H1 (cell line): Measurements from ENCODE around the gene CRK. TPM values are rescaled to one million over a fixed set of nuclear protein-coding genes. Genes with fewer than 3 reads are reported as not detected.

Experiments
- CTCF ChIA-PET: fragments of 300-600 bp; sonication (Branson Sonifier 250); formaldehyde crosslinking; loops from one replicate; lab custom pipeline; 2021; ENCODE audit not compliant: partially characterized antibody; lab: Charles Lee
- POLR2A ChIA-PET: fragments of 300-600 bp; sonication (Branson Sonifier 250); formaldehyde crosslinking; loops from one replicate; lab custom pipeline; 2021; ENCODE audit warnings: inconsistent platforms; ENCODE audit not compliant: partially characterized antibody; lab: Charles Lee
- DNase-seq, 2 experiments: peaks; one replicate each; pipeline versions ENCODE4 v3.0.0 to v3.0.0-alpha.2; 2010 to 2022; ENCODE audit warnings: low spot score in 2 of 2, low read depth in 1 of 2, mixed read lengths in 1 of 2
- FAIRE-seq: peaks from 2 replicates; lab custom pipeline; 2011; peaks lifted over from hg19 to GRCh38; lab: Jason Lieb, UNC
- H2AFZ ChIP-seq: 2 replicates; pipeline ENCODE4 v1.8.1; 2012; ENCODE audit warnings: low read length, inconsistent platforms
- H2AK5ac ChIP-seq: 2 replicates; pipeline ENCODE4 v1.6.1; 2013; ENCODE audit warnings: low read depth, low read length
- H2BK120ac ChIP-seq: replicated peaks from 2 replicates; pipeline ENCODE3; 2013; ENCODE audit warnings: low read depth, low read length, inconsistent platforms
- H2BK12ac ChIP-seq: 2 replicates; pipeline ENCODE4 v1.6.1; 2013; ENCODE audit warnings: low read depth, low read length
- H2BK15ac ChIP-seq: 2 replicates; pipeline ENCODE4 v1.6.1; 2013; ENCODE audit warnings: low read length
- H2BK20ac ChIP-seq: 2 replicates; pipeline ENCODE4 v1.6.1; 2013; ENCODE audit warnings: low read length
- H2BK5ac ChIP-seq: 2 replicates; pipeline ENCODE4 v1.6.1; 2013; ENCODE audit warnings: low read depth, low read length
- H3K14ac ChIP-seq: 2 replicates; pipeline ENCODE4 v1.6.1; 2013; ENCODE audit warnings: inconsistent platforms; ENCODE audit not compliant: insufficient read length
- H3K18ac ChIP-seq: 2 replicates; pipeline ENCODE4 v1.6.1; 2013; ENCODE audit warnings: low read length; ENCODE audit errors: extremely low read depth
- H3K23ac ChIP-seq: 2 replicates; pipeline ENCODE4 v1.6.1; 2013; ENCODE audit warnings: inconsistent platforms; ENCODE audit not compliant: insufficient read length
- H3K23me2 ChIP-seq: 2 replicates; pipeline ENCODE4 v1.6.1; 2013; ENCODE audit warnings: low read depth, low read length
- H3K27ac ChIP-seq: 2 replicates; pipeline ENCODE4 v1.6.1; 2011; ENCODE audit warnings: low read depth, low read length, inconsistent platforms
- H3K27me3 ChIP-seq, 4 experiments: replicated peaks in 1 of 4; 1 replicate in 1 of 4; 2 replicates in 3 of 4; pipeline versions ENCODE4 v1.6.1 to v1.8.1; 2011 to 2013; ENCODE audit warnings: low read length in 3 of 4, mild to moderate bottlenecking in 3 of 4, inconsistent platforms in 2 of 4, mixed read lengths in 2 of 4, moderate library complexity in 1 of 4; ENCODE audit not compliant: control insufficient read depth in 3 of 4, insufficient read depth in 3 of 4; ENCODE audit errors: extremely low read depth in 1 of 4
- H3K36me3 ChIP-seq, 4 experiments: 2 replicates each; pipeline versions ENCODE4 v1.6.1 to v1.8.1; 2011 to 2013; ENCODE audit warnings: mild to moderate bottlenecking in 4 of 4, low read length in 3 of 4, moderate library complexity in 2 of 4, control low read depth in 1 of 4, inconsistent platforms in 1 of 4; ENCODE audit not compliant: insufficient read depth in 4 of 4, control insufficient read depth in 2 of 4
- H3K4ac ChIP-seq: replicated peaks from 2 replicates; pipeline ENCODE3; 2013; ENCODE audit warnings: low read length, low read depth, mixed read lengths, inconsistent platforms; ENCODE audit not compliant: insufficient read length
- H3K4me1 ChIP-seq, 4 experiments: replicated peaks in 1 of 4; 1 replicate in 1 of 4; 2 replicates in 3 of 4; pipeline versions ENCODE4 v1.6.1 to v1.8.1; 2011 to 2013; ENCODE audit warnings: low read length in 3 of 4, inconsistent platforms in 2 of 4, mixed read lengths in 1 of 4; ENCODE audit not compliant: insufficient read depth in 4 of 4, control insufficient read depth in 3 of 4
- H3K4me2 ChIP-seq, 2 experiments: 2 replicates each; pipeline versions ENCODE4 v1.6.1 to v1.8.1; 2011 to 2013; ENCODE audit warnings: low read depth in 2 of 2, low read length in 2 of 2, control low read depth in 1 of 2, inconsistent platforms in 1 of 2, mild to moderate bottlenecking in 1 of 2; ENCODE audit not compliant: insufficient read depth in 1 of 2
- H3K4me3 ChIP-seq, 4 experiments: fragments of 200-600, 300-600 bp in 1 of 4; sonication (generic), shearing (Covaris generic), sonication (Bioruptor Twin) in 1 of 4; 2 replicates each; pipeline versions ENCODE4 v1.5.1 to v1.8.1; 2011 to 2016; ENCODE audit warnings: low read length in 4 of 4, low read depth in 3 of 4, control low read depth in 2 of 4, inconsistent platforms in 2 of 4, mild to moderate bottlenecking in 2 of 4, mixed read lengths in 1 of 4, moderate library complexity in 1 of 4; ENCODE audit not compliant: insufficient read depth in 2 of 4; ENCODE audit errors: extremely low read depth in 1 of 4
- H3K56ac ChIP-seq: replicated peaks from 2 replicates; pipeline ENCODE3; 2013; ENCODE audit warnings: low read depth, mild to moderate bottlenecking, mixed read lengths, low read length, inconsistent platforms; ENCODE audit not compliant: insufficient read length
- H3K79me1 ChIP-seq: 2 replicates; pipeline ENCODE4 v1.6.1; 2013; ENCODE audit warnings: low read depth, low read length, control low read depth
- H3K79me2 ChIP-seq, 2 experiments: 2 replicates each; pipeline versions ENCODE4 v1.6.1 to v1.8.1; 2012 to 2013; ENCODE audit warnings: low read length in 2 of 2, mild to moderate bottlenecking in 2 of 2, inconsistent platforms in 1 of 2; ENCODE audit not compliant: insufficient read depth in 2 of 2, control insufficient read depth in 1 of 2
- H3K9ac ChIP-seq, 4 experiments: replicated peaks in 1 of 4; 1 replicate in 1 of 4; 2 replicates in 3 of 4; pipeline versions ENCODE4 v1.6.1 to v1.8.1; 2011 to 2013; ENCODE audit warnings: low read depth in 3 of 4, low read length in 3 of 4, control low read depth in 2 of 4, mild to moderate bottlenecking in 2 of 4, moderate library complexity in 2 of 4, inconsistent platforms in 1 of 4; ENCODE audit errors: extremely low read depth in 1 of 4
- H3K9me3 ChIP-seq, 2 experiments: 2 replicates each; pipeline versions ENCODE4 v1.6.1 to v1.8.1; 2012 to 2013; ENCODE audit warnings: mild to moderate bottlenecking in 2 of 2, moderate library complexity in 2 of 2, control low read depth in 1 of 2, inconsistent platforms in 1 of 2, low read depth in 1 of 2, low read length in 1 of 2, mixed read lengths in 1 of 2; ENCODE audit not compliant: insufficient read depth in 2 of 2
- H4K20me1 ChIP-seq, 2 experiments: replicated peaks in 1 of 2; 2 replicates each; pipeline versions ENCODE3 to v1.8.1; 2011 to 2013; ENCODE audit warnings: inconsistent platforms in 2 of 2, low read length in 2 of 2, mild to moderate bottlenecking in 1 of 2; ENCODE audit not compliant: insufficient read depth in 2 of 2, control insufficient read depth in 1 of 2
- H4K5ac ChIP-seq: 2 replicates; pipeline ENCODE4 v1.6.1; 2013; ENCODE audit warnings: low read length, low read depth, mixed read lengths, inconsistent platforms; ENCODE audit not compliant: insufficient read length
- H4K8ac ChIP-seq: 2 replicates; pipeline ENCODE4 v1.8.0; 2013; ENCODE audit warnings: mild to moderate bottlenecking, moderate library complexity, low read length, inconsistent platforms; ENCODE audit not compliant: insufficient read depth; ENCODE audit errors: extremely low read depth
- H4K91ac ChIP-seq: replicated peaks from 2 replicates; pipeline ENCODE3; 2013; ENCODE audit warnings: low read length, mixed read lengths, inconsistent platforms; ENCODE audit not compliant: insufficient read length
- POLR2AphosphoS5 ChIP-seq: IDR thresholded peaks from 2 replicates; pipeline ENCODE4 v1.6.1; 2011; ENCODE audit warnings: low read depth, low read length
- SP1 ChIP-seq: IDR thresholded peaks from 2 replicates; pipeline ENCODE4 v1.6.1; 2011; ENCODE audit warnings: low read depth, low read length
- WGBS, 2 experiments: shearing (Covaris generic) in 1 of 2; methylation state at CpG; one replicate each; pipeline versions ENCODE4 v1.1.6 to v1.1.7; 2013 to 2015; ENCODE audit warnings: low lambda C conversion rate in 2 of 2, mixed read lengths in 2 of 2, inconsistent platforms in 1 of 2, low coverage in 1 of 2, missing lambda C conversion rate in 1 of 2; ENCODE audit not compliant: insufficient replicate concordance in 2 of 2, insufficient coverage in 1 of 2, insufficient read length in 1 of 2; ENCODE audit errors: extremely low coverage in 1 of 2, missing lambda C conversion rate in 1 of 2; 5-methylcytosine and 5-hydroxymethylcytosine counted together
- polyA plus RNA-seq, 7 experiments: library from polyadenylated mRNA; depleted of rRNA in 3 of 7; stranded (reverse) in 5 of 7; unstranded in 2 of 7; fragments of >200 nt in 5 of 7; fragments of 200-250 nt in 2 of 7; gene quantifications; 1 replicate in 5 of 7; 2 replicates in 1 of 7; 4 replicates in 1 of 7; pipeline versions ENCODE4 v1.2.1 to v1.2.3, GENCODE V29; 2011 to 2013; ENCODE audit warnings: missing spikeins in 2 of 7, mixed read lengths in 2 of 7
- total RNA-seq: library from RNA; stranded (reverse); fragmentation: NEBNext Ultra II Directional; extraction: Animal tissue kit (Norgen Biotek cat#: 25700); gene quantifications from 2 replicates; pipeline ENCODE4 v1.2.1, GENCODE V29; 2021

The CRK gene
- total and polyA plus RNA-seq, 2 of the 8 experiments (the other 6 are each of a cell fraction or from before 2014, with no cell fraction given), result 32.8 to 57.1 TPM

- no peak for FAIRE-seq
Observed at GRCh38 chr17:1461198-1461944, 5.3 kb upstream of the CRK start.

More at GRCh38 chr17:1461198-1461944, 5.3 kb upstream of the CRK start:
- H3K4me1 ChIP-seq, result peaks cover 0 to 2% (median 0%) of the 10 kb centered on the region in 4 experiments; a peak in 1 of 7 replicates
- no peak overlapping the region for H2BK20ac ChIP-seq
- H3K4ac ChIP-seq, result peak overlapping the region; percentile 6
- CTCF ChIA-PET, result interaction anchor here (0.9 to 3.3 kb wide), 2 partner anchors 18 to 72 kb away, joined by 3 to 15 read pairs; no protein-coding TSS in a partner anchor
- H4K5ac ChIP-seq, result no peak overlapping the region
- POLR2A ChIA-PET, result interaction anchor here (1.0 to 2.7 kb wide), 6 partner anchors 10 to 26 kb away, joined by 3 to 8 read pairs (median 3); no protein-coding TSS in a partner anchor
- peaks cover 2% of the 10 kb centered on the region; the same call in 1 of the 2 replicates for H3K23me2 ChIP-seq
- no peak overlapping the region for H2BK15ac ChIP-seq
- no peaks in the 10 kb centered on the region for H3K9me3 ChIP-seq
- DNase-seq, result no peak
- no peak for TF ChIP-seq SP1
- TF ChIP-seq POLR2AphosphoS5, result 0 out of 2 replicates have a peak, but pooled peaks have one; percentile 50
- TF ChIP-seq, all 59 proteins: peak for 1
- Histone ChIP-seq H3K27me3 (no peaks in the 10 kb centered on the region), H4K20me1 (no peaks in the 10 kb centered on the region), H3K9ac (no peak overlapping the region), H3K4me2 (no peak overlapping the region), H3K56ac (no peak overlapping the region), H2BK5ac (no peak overlapping the region), H2AK5ac (peak overlapping the region; percentile 77; the same call in 1 of the 2 replicates), H3K36me3 (no peaks in the 10 kb centered on the region; a peak in 1 of 8 replicates), H2BK120ac (no peak overlapping the region), H3K79me1 (no peaks in the 10 kb centered on the region; the same call in 1 of the 2 replicates), H3K18ac (no peak overlapping the region), H2BK12ac (no peak overlapping the region), H4K91ac (no peak overlapping the region), H3K27ac (no peak overlapping the region), H2AFZ (no peak overlapping the region), H3K23ac (no peak overlapping the region), H4K8ac (no peak overlapping the region), H3K4me3 (no peak overlapping the region), H3K14ac (no peak overlapping the region), H3K79me2 (no peaks in the 10 kb centered on the region)
- 92% methylated on average over 18 of the region's 18 CpGs; no CpG with 5 or more reads in 1 of the 2 experiments for WGBS, 2 experiments
